CD4-positive, alpha-beta memory T cell (primary cell): ENCODE results near the gene RRAS2. TPM values are rescaled to one million over a fixed set of nuclear protein-coding genes. Genes with fewer than 3 reads are reported as not detected.

Experiments used
- CTCF ChIA-PET: fragments of 350-600 bp; sonication (Branson Sonifier 250); formaldehyde crosslinking; loops from one replicate; lab custom pipeline; 2021; ENCODE audit warnings: inconsistent platforms; ENCODE audit not compliant: partially characterized antibody; lab: Charles Lee
- POLR2A ChIA-PET: fragments of 350-600 bp; sonication (Branson Sonifier 250); formaldehyde crosslinking; loops from one replicate; lab custom pipeline; 2021; ENCODE audit not compliant: partially characterized antibody; lab: Charles Lee
- DNase-seq, 5 donors: peaks; one replicate each; pipeline versions ENCODE4 v3.0.0 to v3.0.0-alpha.2; 2020 to 2022; ENCODE audit warnings: mixed read lengths in 1 of 5
- H3K27ac ChIP-seq: one replicate; pipeline ENCODE4 v1.7.0; 2013; ENCODE audit warnings: low read depth, low read length
- H3K27me3 ChIP-seq: 2 replicates; pipeline ENCODE4 v1.7.0; 2013; ENCODE audit warnings: mild to moderate bottlenecking, low read length, moderate library complexity; ENCODE audit not compliant: insufficient read depth
- H3K36me3 ChIP-seq: 2 replicates; pipeline ENCODE4 v1.7.0; 2013; ENCODE audit warnings: mild to moderate bottlenecking, low read length, moderate library complexity; ENCODE audit not compliant: insufficient read depth
- H3K4me1 ChIP-seq: 2 replicates; pipeline ENCODE4 v1.7.0; 2013; ENCODE audit warnings: mild to moderate bottlenecking, low read length, moderate library complexity; ENCODE audit not compliant: insufficient read depth
- H3K4me3 ChIP-seq, 2 donors: one replicate each; pipeline ENCODE4 v1.7.0; 2013; ENCODE audit warnings: low read length in 2 of 2, mild to moderate bottlenecking in 1 of 2
- H3K9me3 ChIP-seq, 2 donors: one replicate each; pipeline ENCODE4 v1.7.0; 2013; ENCODE audit warnings: low read length in 2 of 2, control low read depth in 1 of 2; ENCODE audit not compliant: control insufficient read depth in 1 of 2
- H3K27ac Mint-ChIP-seq, 7 donors: one replicate each; pipeline ENCODE4 v1.8.0; 2020 to 2021; ENCODE audit warnings: mixed read lengths in 7 of 7, mild to moderate bottlenecking in 6 of 7, inconsistent platforms in 3 of 7, moderate library complexity in 3 of 7
- H3K27me3 Mint-ChIP-seq, 2 donors: one replicate each; pipeline ENCODE4 v1.8.0; 2020 to 2021; ENCODE audit warnings: mixed read lengths in 2 of 2
- H3K36me3 Mint-ChIP-seq, 2 donors: one replicate each; pipeline ENCODE4 v1.8.0; 2020 to 2021; ENCODE audit warnings: mixed read lengths in 2 of 2, inconsistent platforms in 1 of 2, mild to moderate bottlenecking in 1 of 2
- H3K4me1 Mint-ChIP-seq, 4 donors: one replicate each; pipeline ENCODE4 v1.8.0; 2020 to 2021; ENCODE audit warnings: mixed read lengths in 4 of 4, mild to moderate bottlenecking in 1 of 4
- H3K4me3 Mint-ChIP-seq, 8 donors: one replicate each; pipeline ENCODE4 v1.8.0; 2020 to 2021; ENCODE audit warnings: mixed read lengths in 8 of 8, mild to moderate bottlenecking in 7 of 8, moderate library complexity in 6 of 8, inconsistent platforms in 3 of 8
- H3K9me3 Mint-ChIP-seq, 8 donors: one replicate each; pipeline ENCODE4 v1.8.0; 2020 to 2021; ENCODE audit warnings: mixed read lengths in 8 of 8, mild to moderate bottlenecking in 5 of 8, inconsistent platforms in 3 of 8, moderate library complexity in 1 of 8
- intact Hi-C: fragments of 100-400 bp; cut with micrococcal nuclease; formaldehyde crosslinking; loops from one replicate; pipeline ENCODE4 v1.15.1; 2023
- polyA plus RNA-seq, 2 donors: library from polyadenylated mRNA; unstranded; fragments of 300-500 nt; fragmentation: Illumina TruSeq; gene quantifications; one replicate each; pipeline ENCODE4 v1.2.3, GENCODE V29; 2021
- total RNA-seq, 2 experiments: library from RNA; stranded (reverse); gene quantifications; one replicate each; pipeline ENCODE4 v1.2.3, GENCODE V29; 2021

Gene RRAS2
- total and polyA plus RNA-seq, 4 experiments from 2014 or later = 11.4 to 12.5 (median 11.6) TPM

GRCh38 chr11:14380947-14381561 is 22.1 kb upstream of the RRAS2 start:
- Histone ChIP-seq H3K27me3 (no peaks in the 10 kb centered on the region), H3K27ac (no peak overlapping the region), H3K4me1 (no peaks in the 10 kb centered on the region), H3K4me3 (peak overlapping the region; percentile 36 to 37), H3K36me3 (no peaks in the 10 kb centered on the region), H3K9me3 (no peaks in the 10 kb centered on the region)
- POLR2A ChIA-PET = interaction anchor here (0.6 to 1.1 kb wide), 4 partner anchors 17 to 71 kb away, joined by 3 read pairs; no protein-coding TSS in a partner anchor
- CTCF ChIA-PET = interaction anchor here (1.1 to 1.6 kb wide), 3 partner anchors 74 to 527 kb away, joined by 3 read pairs; no protein-coding TSS in a partner anchor
- Mint-ChIP-seq H3K4me1 (peaks cover 0 to 5% (median 2%) of the 10 kb centered on the region in 4 donors), H3K4me3 (peak overlapping the region; percentile 72 to 87 (median 80)), H3K36me3 (peaks cover 0 to 3% of the 10 kb centered on the region in 2 donors), H3K27ac (no peak overlapping the region), H3K27me3 (peaks cover 10% of the 10 kb centered on the region in 2 donors), H3K9me3 (peaks cover 0 to 1% (median 0%) of the 10 kb centered on the region in 8 donors)
- intact Hi-C loops = loop anchor here (2.0 kb wide), 1 partner anchor 22 kb away; the partner anchor contains the start of gene RRAS2
- peak; percentile 34 to 44 (median 41) for DNase-seq

GRCh38 chr11:14380125-14380936 is 21.3 kb upstream of the RRAS2 start:
- Histone ChIP-seq H3K9me3 (no peaks in the 10 kb centered on the region), H3K27me3 (no peaks in the 10 kb centered on the region), H3K4me1 (no peaks in the 10 kb centered on the region), H3K27ac (no peak overlapping the region), H3K36me3 (no peaks in the 10 kb centered on the region), H3K4me3 (peak overlapping the region in 1 of 2 donors; percentile 36)
- ChIA-PET CTCF (interaction anchor here (1.1 to 1.6 kb wide), 5 partner anchors 74 to 528 kb away, joined by 3 to 7 read pairs (median 3); no protein-coding TSS in a partner anchor), POLR2A (interaction anchor here (1.0 kb wide), 1 partner anchor 70 kb away, joined by 3 read pairs; no protein-coding TSS in a partner anchor)
- Mint-ChIP-seq H3K4me3 (peak overlapping the region; percentile 72 to 87 (median 79)), H3K4me1 (peaks cover 0 to 5% (median 2%) of the 10 kb centered on the region in 4 donors), H3K9me3 (peaks cover 0 to 1% (median 0%) of the 10 kb centered on the region in 8 donors), H3K27me3 (peaks cover 10% of the 10 kb centered on the region in 2 donors), H3K27ac (no peak overlapping the region), H3K36me3 (peaks cover 0 to 3% of the 10 kb centered on the region in 2 donors)
- intact Hi-C loops = loop anchor here (2.0 kb wide), 1 partner anchor 22 kb away; the partner anchor contains the start of gene RRAS2
- DNase-seq = no peak

- intact Hi-C loops = no loop called here
- Histone ChIP-seq H3K27ac (no peak overlapping the region), H3K4me3 (no peak overlapping the region), H3K9me3 (no peaks in the 10 kb centered on the region), H3K4me1 (no peaks in the 10 kb centered on the region), H3K36me3 (no peaks in the 10 kb centered on the region), H3K27me3 (no peaks in the 10 kb centered on the region)
- Mint-ChIP-seq H3K36me3 (peaks cover 0 to 3% of the 10 kb centered on the region in 2 donors), H3K9me3 (no peaks in the 10 kb centered on the region), H3K27ac (peak overlapping the region in 1 of 7 donors; percentile 19), H3K4me3 (no peak overlapping the region), H3K27me3 (peaks cover 10% of the 10 kb centered on the region in 2 donors), H3K4me1 (peaks cover 0 to 5% (median 3%) of the 10 kb centered on the region in 4 donors)
- POLR2A ChIA-PET = interaction anchor here (0.9 kb wide), 1 partner anchor 21 kb away, joined by 3 read pairs; no protein-coding TSS in a partner anchor
- no peak for DNase-seq
- CTCF ChIA-PET = interaction anchor here (0.9 kb wide), 1 partner anchor 77 kb away, joined by 3 read pairs; no protein-coding TSS in a partner anchor
These were observed 19.2 kb upstream of the RRAS2 start for GRCh38 chr11:14378171-14378570.

GRCh38 chr11:14376920-14377319 is 17.9 kb upstream of the RRAS2 start:
- H3K4me1 Mint-ChIP-seq = peaks cover 0 to 5% (median 3%) of the 10 kb centered on the region in 4 donors
- intact Hi-C loops = no loop called here
- Histone ChIP-seq H3K36me3 (no peaks in the 10 kb centered on the region), H3K4me1 (no peaks in the 10 kb centered on the region), H3K27me3 (no peaks in the 10 kb centered on the region), H3K4me3 (no peak overlapping the region), H3K9me3 (no peaks in the 10 kb centered on the region), H3K27ac (no peak overlapping the region)
- no peak for DNase-seq
- peaks cover 9 to 10% of the 10 kb centered on the region in 2 donors for H3K27me3 Mint-ChIP-seq
- H3K4me3 Mint-ChIP-seq = no peak overlapping the region
- POLR2A ChIA-PET = no interaction called here
- H3K27ac Mint-ChIP-seq = no peak overlapping the region
- H3K9me3 Mint-ChIP-seq = no peaks in the 10 kb centered on the region
- CTCF ChIA-PET = no interaction called here
- H3K36me3 Mint-ChIP-seq = peaks cover 0 to 7% of the 10 kb centered on the region in 2 donors

DNA sequence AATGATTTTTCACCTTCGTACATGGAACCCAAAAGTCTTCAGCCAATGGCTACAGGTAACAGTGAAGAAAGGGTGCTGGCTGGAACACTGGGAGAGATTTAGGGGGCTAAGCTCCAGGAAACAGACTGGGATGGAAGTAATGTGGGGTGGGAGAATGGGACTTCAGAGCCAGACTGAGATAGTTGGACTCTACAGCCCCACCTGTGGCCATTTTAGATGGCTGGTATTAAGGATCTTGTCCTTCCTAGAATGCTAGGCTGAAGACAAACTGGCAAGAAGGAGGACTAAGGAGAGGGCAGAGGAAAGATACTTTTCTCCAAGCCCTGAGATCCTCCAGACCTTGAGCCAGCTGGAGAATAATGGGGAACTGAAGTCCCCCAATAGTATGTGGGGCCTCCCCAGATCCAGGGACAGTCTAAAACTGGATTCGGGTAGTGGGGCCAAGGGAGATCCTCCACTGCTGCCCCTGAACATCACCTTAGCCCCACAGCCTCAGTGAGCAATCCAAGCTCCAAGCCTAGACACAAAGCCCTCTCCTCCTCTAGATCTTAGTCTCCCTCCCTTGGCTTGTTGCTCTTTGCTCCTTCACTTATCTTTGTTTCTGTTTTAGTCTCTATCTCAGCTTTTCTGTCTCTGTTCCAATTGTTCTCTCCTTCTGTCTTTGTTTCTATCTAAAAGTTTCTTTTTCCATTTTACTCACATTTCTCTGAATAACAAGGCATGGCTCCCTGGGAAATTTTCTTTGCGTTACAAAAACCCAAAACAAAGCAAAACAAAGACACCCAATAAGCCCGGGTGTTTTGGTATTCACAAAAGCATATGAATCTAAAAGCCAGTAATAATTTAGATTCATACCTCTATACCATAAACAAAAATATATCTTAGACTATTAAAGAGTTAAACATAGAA is 16.2 kb upstream of the RRAS2 start:
- intact Hi-C loops = no loop called here
- CTCF ChIA-PET = interaction anchor here (1.0 to 2.2 kb wide), 2 partner anchors 9 to 80 kb away, joined by 3 to 6 read pairs; no protein-coding TSS in a partner anchor

DNA sequence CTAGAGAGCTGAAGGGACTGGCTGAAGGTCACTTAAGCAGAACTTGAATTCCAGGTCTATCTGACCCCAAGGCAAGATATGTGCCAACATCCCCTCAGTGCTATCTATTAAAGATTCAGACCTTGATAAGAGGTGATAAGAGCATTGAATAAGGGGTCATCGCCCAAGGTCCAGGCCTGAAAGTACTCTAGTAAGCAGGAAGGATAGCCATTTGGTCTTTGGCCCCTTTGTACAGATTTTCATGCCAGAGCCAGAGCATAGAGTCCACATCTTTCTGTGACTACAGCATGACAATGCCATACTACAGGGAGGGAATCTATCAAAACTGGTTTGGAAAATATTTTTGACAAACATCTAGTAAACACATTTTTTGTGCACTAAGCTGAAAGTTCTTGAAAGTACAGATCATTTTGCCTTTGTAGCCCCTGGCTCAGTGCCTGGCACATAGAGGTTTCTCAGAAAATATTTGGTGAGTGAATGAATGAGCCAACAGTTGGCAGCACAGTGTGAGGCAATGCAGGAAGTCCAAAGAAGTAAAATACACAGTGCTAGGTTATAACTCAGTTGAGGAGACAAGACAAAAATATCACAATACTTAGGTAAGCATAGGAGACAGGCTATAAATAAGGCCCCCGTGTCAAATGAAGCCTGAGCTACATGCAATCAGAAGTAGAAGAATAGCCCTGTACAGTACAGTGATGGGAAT is 15.1 kb upstream of the RRAS2 start:
- Histone ChIP-seq H3K36me3 (no peaks in the 10 kb centered on the region), H3K27me3 (no peaks in the 10 kb centered on the region), H3K27ac (no peak overlapping the region), H3K9me3 (no peaks in the 10 kb centered on the region), H3K4me3 (no peak overlapping the region), H3K4me1 (no peaks in the 10 kb centered on the region)
- H3K4me1 Mint-ChIP-seq = peaks cover 0 to 2% (median 0%) of the 10 kb centered on the region in 4 donors
- peaks cover 0 to 7% of the 10 kb centered on the region in 2 donors for H3K36me3 Mint-ChIP-seq
- H3K9me3 Mint-ChIP-seq = no peaks in the 10 kb centered on the region
- ChIA-PET POLR2A (no interaction called here), CTCF (interaction anchor here (1.0 to 2.2 kb wide), 2 partner anchors 10 to 82 kb away, joined by 3 to 6 read pairs; no protein-coding TSS in a partner anchor)
- H3K27ac Mint-ChIP-seq = no peak overlapping the region
- H3K4me3 Mint-ChIP-seq = no peak overlapping the region
- H3K27me3 Mint-ChIP-seq = peaks cover 3 to 10% of the 10 kb centered on the region in 2 donors
- intact Hi-C loops = no loop called here
- no peak for DNase-seq

More for the DNA sequence above, 16.2 kb upstream of the RRAS2 start:
- no peaks in the 10 kb centered on the region for H3K9me3 ChIP-seq
- Mint-ChIP-seq H3K27me3 (peaks cover 5 to 10% of the 10 kb centered on the region in 2 donors), H3K4me1 (peaks cover 0 to 2% (median 0%) of the 10 kb centered on the region in 4 donors), H3K4me3 (peak overlapping the region in 1 of 8 donors; percentile 1), H3K9me3 (no peaks in the 10 kb centered on the region), H3K36me3 (peaks cover 0 to 7% of the 10 kb centered on the region in 2 donors), H3K27ac (no peak overlapping the region)
- H3K4me1 ChIP-seq = no peaks in the 10 kb centered on the region
- no peaks in the 10 kb centered on the region for H3K27me3 ChIP-seq
- H3K27ac ChIP-seq = no peak overlapping the region
- H3K4me3 ChIP-seq = no peak overlapping the region
- POLR2A ChIA-PET = no interaction called here
- DNase-seq = no peak
- no peaks in the 10 kb centered on the region for H3K36me3 ChIP-seq
